ENCODE measurements around the gene MSI2. TPM values are rescaled to one million over a fixed set of nuclear protein-coding genes. Genes with fewer than 3 reads are reported as not detected.

Gene MSI2
- total RNA-seq, 2 experiments from 2014 or later, result 113 to 114 TPM

DNA sequence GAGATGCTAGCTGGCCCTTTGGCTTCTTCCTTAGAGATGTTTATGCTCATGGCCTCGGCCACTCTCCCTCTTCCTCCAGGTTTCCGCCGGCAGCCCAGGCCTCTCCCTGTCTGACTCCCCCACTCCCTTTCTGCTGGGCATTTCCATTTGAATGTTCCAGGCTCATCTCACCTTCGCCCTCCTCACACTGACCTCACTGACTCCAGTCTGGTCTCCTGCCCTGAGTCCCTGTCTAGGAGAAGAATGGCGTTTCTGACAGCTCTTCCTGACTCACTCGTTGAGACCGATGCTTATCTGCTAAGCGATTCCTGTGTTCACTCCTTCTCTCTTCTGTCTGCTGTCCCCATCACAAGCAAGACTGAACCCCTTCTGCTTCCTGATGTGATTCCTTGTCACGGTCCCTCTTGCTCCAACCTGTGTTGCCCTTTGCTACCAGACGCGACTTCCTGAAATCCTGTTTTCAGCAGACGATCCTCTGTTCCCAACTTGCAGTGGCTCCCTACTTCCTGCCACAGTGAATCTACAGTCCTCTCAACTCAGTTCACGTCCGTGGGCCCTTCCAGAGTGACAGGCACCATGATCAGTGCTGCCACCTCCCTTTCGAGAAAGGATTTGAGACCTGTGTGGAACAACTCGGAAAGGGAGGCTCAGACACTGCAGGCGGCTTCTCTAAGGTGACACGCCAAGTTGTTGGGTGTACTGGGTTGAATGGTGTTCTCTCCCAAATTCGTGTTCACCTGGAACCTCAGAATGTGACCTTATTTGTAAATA lies 176.4 kb downstream of the MSI2 start:
- DNase-seq, result no peak
- peaks cover 15% of the 10 kb centered on the region for H3K36me3 Mint-ChIP-seq
- no peak overlapping the region for H3K27ac Mint-ChIP-seq
- POLR2A ChIA-PET, result no interaction called here
- ATAC-seq (ENCODE audit: low read depth), result no peak
- H3K9me3 Mint-ChIP-seq, result no peaks in the 10 kb centered on the region
- peaks cover 21% of the 10 kb centered on the region for H3K4me1 Mint-ChIP-seq
- no peak overlapping the region for H3K4me3 Mint-ChIP-seq
- H3K27me3 Mint-ChIP-seq, result no peaks in the 10 kb centered on the region

DNA sequence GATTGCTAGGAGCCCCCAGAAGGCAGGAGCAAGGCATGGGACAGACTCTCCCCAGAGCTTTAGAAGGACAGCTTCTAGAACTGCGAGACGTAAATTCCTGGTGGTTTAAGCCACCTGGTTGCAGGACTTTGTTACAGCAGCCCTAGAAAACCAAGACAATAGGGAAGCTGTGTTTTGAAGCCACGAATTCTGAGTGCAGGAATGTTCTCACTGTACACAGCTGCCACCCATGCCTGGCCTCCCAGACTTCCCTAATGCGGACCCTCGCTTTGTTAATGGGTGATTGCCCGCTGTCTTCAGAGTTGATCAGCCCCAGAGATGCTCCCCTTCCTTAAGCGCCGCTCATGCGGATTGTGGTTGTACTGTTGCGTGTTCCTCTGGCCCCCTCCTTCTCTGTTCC lies 177.1 kb downstream of the MSI2 start:
- no peak for DNase-seq
- peaks cover 14% of the 10 kb centered on the region for H3K36me3 Mint-ChIP-seq
- no peak overlapping the region for H3K4me3 Mint-ChIP-seq
- peaks cover 21% of the 10 kb centered on the region for H3K4me1 Mint-ChIP-seq
- ATAC-seq (ENCODE audit: low read depth), result no peak
- H3K27ac Mint-ChIP-seq, result no peak overlapping the region
- no peaks in the 10 kb centered on the region for H3K27me3 Mint-ChIP-seq
- no peaks in the 10 kb centered on the region for H3K9me3 Mint-ChIP-seq
- POLR2A ChIA-PET, result no interaction called here

DNA sequence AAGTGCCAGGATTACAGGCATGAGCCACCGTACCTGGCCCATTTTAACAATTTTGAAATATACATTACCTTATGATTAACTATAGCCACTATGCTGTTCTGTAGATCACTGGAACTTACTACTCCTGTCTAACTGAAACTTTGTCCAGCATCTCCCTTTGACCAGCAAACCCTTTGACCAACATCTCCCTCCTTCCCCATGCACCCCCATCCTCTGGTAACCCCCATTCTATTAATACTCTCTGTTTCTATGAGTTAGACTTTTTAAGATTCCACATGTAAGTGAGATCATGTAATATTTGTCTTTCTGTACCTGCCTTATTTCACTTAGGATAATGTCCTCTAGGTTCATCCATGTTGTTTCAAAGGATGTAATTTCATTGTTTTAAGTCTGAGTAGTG lies 178.0 kb downstream of the MSI2 start:
- DNase-seq, result no peak
- no peak for ATAC-seq (ENCODE audit: low read depth)
- Mint-ChIP-seq H3K9me3 (no peaks in the 10 kb centered on the region), H3K4me1 (peaks cover 26% of the 10 kb centered on the region), H3K36me3 (peaks cover 14% of the 10 kb centered on the region), H3K27ac (no peak overlapping the region), H3K4me3 (peak overlapping the region; percentile 2), H3K27me3 (no peaks in the 10 kb centered on the region)
- POLR2A ChIA-PET, result no interaction called here

DNA sequence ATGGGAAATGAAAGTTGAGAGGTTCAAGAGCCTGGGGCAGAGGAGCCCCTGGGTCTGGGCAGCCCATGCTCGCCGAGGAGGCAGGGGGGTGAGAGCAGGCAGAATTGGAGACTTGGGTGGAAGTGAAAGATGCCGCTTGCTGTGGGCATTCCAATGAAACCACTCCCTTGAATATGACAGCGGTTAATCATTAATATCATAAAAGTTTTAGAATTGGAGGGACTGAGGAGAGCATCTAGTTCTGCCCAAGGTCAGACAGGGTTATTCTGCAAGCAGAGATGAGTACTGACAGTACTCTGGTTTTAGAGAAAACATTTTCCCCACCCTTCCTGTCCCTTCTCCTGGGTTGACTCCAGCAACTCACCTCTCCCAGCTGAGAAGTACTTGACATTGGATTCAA lies 180.2 kb downstream of the MSI2 start:
- H3K4me1 Mint-ChIP-seq, result peaks cover 35% of the 10 kb centered on the region
- H3K9me3 Mint-ChIP-seq, result no peaks in the 10 kb centered on the region
- POLR2A ChIA-PET, result no interaction called here
- DNase-seq (no peak), ATAC-seq (ENCODE audit: low read depth) (no peak)
- no peak overlapping the region for H3K27ac Mint-ChIP-seq
- H3K27me3 Mint-ChIP-seq, result no peaks in the 10 kb centered on the region
- H3K4me3 Mint-ChIP-seq, result no peak overlapping the region
- peaks cover 14% of the 10 kb centered on the region for H3K36me3 Mint-ChIP-seq

DNA sequence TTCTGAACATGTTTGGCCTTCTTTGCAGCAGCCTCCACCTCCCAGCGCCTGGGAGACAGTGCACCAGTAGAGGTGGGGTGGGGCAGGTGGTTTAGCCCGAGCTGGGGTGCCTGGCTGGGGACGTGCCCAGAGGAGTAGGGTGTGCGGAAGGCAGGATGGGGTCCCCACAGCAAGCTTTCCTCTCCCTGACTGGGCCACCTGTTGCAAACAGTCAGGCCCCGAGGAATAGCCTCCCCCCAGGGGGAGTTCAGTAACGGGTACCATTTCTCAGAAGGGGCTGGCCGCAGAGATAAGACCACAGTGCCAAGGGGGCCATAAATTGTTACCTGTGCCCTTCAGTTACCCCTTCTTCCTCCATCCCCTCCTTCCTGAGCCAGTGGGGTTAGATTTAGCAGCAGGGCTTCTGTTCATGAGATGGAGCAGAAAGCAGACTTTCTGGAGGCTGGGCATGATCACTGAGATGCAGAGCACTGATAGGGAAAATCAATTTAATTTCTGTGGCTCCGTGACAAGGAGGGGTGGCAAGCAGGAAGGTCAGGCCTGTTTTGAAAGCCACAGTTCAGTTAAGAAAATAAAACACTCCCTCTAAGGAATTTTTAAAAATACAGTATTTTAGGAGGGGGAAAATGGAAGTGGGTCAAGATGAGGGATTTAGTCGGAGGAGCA lies 181.9 kb downstream of the MSI2 start:
- Mint-ChIP-seq H3K27me3 (no peaks in the 10 kb centered on the region), H3K36me3 (peaks cover 14% of the 10 kb centered on the region), H3K27ac (no peak overlapping the region), H3K4me3 (no peak overlapping the region), H3K4me1 (peaks cover 45% of the 10 kb centered on the region), H3K9me3 (no peaks in the 10 kb centered on the region)
- ATAC-seq (ENCODE audit: low read depth) (no peak), DNase-seq (no peak)
- POLR2A ChIA-PET, result no interaction called here

DNA sequence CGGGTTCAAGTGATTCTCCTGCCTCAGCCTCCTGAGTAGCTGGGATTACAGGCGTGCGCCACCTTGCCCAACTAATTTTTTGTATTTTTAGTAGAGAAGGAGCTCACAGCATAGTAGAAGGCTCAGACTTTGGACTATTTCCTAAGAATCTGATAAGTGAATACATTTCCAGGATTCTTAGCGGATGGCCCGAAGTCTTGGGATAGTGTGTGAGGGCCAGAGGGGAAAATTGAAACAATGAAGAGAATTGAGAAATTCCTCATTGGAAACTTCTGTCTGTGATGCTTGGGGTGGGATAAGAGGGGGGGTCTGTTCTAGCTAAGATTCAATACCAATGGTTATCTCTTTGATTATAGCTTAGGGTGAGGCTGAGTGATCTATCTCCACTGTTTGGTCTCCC lies 183.3 kb downstream of the MSI2 start:
- H3K9me3 Mint-ChIP-seq, result no peaks in the 10 kb centered on the region
- peaks cover 13% of the 10 kb centered on the region for H3K36me3 Mint-ChIP-seq

DNA sequence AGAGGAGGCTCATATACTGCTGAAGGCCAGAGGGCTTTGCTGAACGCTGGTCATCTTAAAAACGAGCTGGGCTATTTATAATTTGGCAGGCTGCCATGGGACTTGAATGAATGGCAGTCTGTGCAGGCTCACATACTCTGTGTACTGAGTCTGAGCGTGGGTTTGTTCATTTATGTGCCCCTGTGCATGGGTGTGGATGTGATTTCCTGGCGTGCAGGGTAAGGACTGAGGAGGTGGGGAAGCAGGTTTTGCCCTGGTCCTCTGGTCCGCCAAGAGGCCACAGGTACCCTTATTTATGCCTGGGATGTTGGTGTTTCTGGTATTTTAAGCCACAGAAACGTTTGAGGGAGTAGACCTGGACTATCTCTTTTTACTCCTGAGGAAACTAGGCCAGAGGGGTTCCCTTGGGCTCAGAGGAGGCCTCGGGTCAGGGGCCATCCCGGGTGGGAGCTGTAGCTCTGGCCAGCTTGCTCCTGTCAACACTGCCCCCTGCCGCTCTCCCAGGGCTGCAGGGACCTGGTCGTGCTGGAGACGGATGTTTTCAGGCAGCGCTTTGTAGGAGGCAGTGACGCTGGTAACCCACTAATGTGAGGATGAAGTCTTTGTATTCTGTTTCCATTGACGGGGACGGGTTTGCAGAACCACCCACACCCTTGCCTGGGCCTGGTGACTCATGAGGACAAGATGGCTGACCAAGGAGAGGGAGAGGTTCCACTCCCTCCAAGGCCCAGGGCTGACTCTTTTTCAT lies 184.4 kb downstream of the MSI2 start:
- H3K4me1 Mint-ChIP-seq, result peaks cover 52% of the 10 kb centered on the region
- peak; percentile 82 for ATAC-seq (ENCODE audit: low read depth)
- POLR2A ChIA-PET, result interaction anchor here (0.6 to 4.7 kb wide), 6 partner anchors 14 to 208 kb away, joined by 3 to 36 read pairs (median 5); partner anchors contain the start of gene MSI2
- no peaks in the 10 kb centered on the region for H3K9me3 Mint-ChIP-seq
- peak; percentile 69 for DNase-seq
- peak overlapping the region; percentile 96 for H3K27ac Mint-ChIP-seq
- peaks cover 13% of the 10 kb centered on the region for H3K36me3 Mint-ChIP-seq
- H3K27me3 Mint-ChIP-seq, result no peaks in the 10 kb centered on the region
- H3K4me3 Mint-ChIP-seq, result peak overlapping the region; percentile 68

More for the DNA sequence above, 183.3 kb downstream of the MSI2 start:
- POLR2A ChIA-PET, result interaction anchor here (1.1 to 4.7 kb wide), 6 partner anchors 15 to 196 kb away, joined by 3 to 36 read pairs (median 5); partner anchors contain the start of gene MSI2
- H3K4me1 Mint-ChIP-seq, result peaks cover 49% of the 10 kb centered on the region
- H3K27me3 Mint-ChIP-seq, result no peaks in the 10 kb centered on the region
- DNase-seq (no peak), ATAC-seq (ENCODE audit: low read depth) (no peak)
- peak overlapping the region; percentile 96 for H3K27ac Mint-ChIP-seq
- peak overlapping the region; percentile 68 for H3K4me3 Mint-ChIP-seq

DNA sequence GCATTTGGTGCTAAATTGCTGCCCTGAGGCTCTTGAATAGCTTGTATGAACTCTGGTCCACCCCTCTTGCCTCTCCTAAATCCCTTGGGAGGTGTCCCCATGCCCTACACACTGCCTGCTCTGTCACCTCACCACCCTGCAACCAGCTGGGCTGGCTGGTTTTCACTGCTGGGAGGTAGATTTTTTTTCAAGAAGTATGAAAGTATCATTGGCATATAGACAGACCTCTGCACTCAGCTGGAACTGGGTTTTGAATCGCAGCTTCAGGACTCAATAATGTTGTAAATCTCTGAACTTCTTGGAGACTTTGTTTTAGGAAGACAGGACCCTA lies 184.9 kb downstream of the MSI2 start:
- POLR2A ChIA-PET, result interaction anchor here (2.8 to 4.7 kb wide), 2 partner anchors 14 to 184 kb away, joined by 20 to 36 read pairs; partner anchors contain the start of gene MSI2
- ATAC-seq (ENCODE audit: low read depth), result peak; percentile 14

DNA sequence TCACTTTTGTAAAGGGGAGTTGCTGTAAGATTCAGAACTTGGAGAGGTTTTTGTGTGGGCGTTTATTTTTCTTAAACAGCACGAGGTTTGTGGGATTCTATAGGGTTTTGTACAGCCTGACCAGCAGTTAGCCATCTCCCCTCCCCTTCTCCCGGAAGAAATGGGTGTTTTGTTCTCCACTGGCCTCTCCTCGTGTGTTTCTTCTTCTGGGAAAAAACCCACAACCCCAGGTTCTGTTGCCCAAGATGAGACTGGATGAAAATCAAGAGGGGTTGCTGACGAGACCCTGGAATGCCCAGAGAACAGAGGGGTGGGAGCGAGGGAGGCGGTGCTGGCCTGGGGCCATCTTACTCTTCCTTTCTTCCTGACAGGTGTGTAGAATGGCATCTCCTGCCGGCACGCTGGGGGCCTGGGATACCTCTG lies 186.1 kb downstream of the MSI2 start:
- Mint-ChIP-seq H3K27me3 (no peaks in the 10 kb centered on the region), H3K9me3 (no peaks in the 10 kb centered on the region), H3K4me3 (no peak overlapping the region), H3K4me1 (peaks cover 53% of the 10 kb centered on the region), H3K36me3 (peaks cover 9% of the 10 kb centered on the region), H3K27ac (peak overlapping the region; percentile 72)
- DNase-seq (no peak), ATAC-seq (ENCODE audit: low read depth) (no peak)
- POLR2A ChIA-PET, result interaction anchor here (4.7 kb wide), 1 partner anchor 12 kb away, joined by 36 read pairs; no protein-coding TSS in a partner anchor

More for the DNA sequence above, 184.9 kb downstream of the MSI2 start:
- Mint-ChIP-seq H3K4me1 (peaks cover 56% of the 10 kb centered on the region), H3K27ac (peak overlapping the region; percentile 96), H3K36me3 (peaks cover 18% of the 10 kb centered on the region), H3K27me3 (no peaks in the 10 kb centered on the region), H3K4me3 (peak overlapping the region; percentile 9), H3K9me3 (no peaks in the 10 kb centered on the region)
- DNase-seq, result no peak

DNA sequence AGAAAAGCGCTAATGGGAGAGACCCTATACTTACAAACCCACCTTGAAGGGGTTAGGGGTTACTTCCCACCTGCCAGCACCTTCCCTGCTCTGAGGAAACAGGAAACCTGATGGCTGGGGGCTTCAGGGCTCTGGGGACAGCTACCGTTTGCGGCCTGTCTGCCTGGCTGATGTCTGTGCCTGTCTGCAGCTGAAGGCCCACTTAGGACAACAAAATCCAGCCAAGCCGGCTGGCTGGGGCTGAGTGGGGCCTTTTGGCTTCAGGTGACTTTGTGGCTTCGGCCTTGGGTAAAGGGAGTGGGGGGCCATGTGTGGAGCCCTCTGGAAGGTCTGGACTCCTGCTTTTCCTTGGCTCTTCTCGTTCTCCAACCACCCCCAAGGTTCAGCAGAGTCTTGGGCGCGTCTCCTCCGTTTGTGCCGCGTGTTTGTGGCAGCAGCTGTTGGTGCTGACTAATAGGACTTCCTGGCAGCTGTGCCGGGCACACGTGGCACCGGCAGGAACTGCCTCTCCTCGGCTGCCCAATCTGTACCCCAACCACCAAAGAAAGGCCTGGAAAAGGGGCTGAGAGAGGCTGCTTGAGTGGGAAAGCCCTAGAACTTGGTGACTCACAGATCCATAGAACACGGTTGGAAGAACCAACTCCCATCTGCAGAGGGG lies 186.7 kb downstream of the MSI2 start:
- no peaks in the 10 kb centered on the region for H3K9me3 Mint-ChIP-seq
- ATAC-seq (ENCODE audit: low read depth), result peak; percentile 40
- peaks cover 51% of the 10 kb centered on the region for H3K4me1 Mint-ChIP-seq
- peak overlapping the region; percentile 49 for H3K4me3 Mint-ChIP-seq
- POLR2A ChIA-PET, result interaction anchor here (4.7 kb wide), 1 partner anchor 12 kb away, joined by 36 read pairs; no protein-coding TSS in a partner anchor
- H3K27ac Mint-ChIP-seq, result peak overlapping the region; percentile 72
- no peaks in the 10 kb centered on the region for H3K27me3 Mint-ChIP-seq
- H3K36me3 Mint-ChIP-seq, result peaks cover 9% of the 10 kb centered on the region
- DNase-seq, result peak; percentile 51

DNA sequence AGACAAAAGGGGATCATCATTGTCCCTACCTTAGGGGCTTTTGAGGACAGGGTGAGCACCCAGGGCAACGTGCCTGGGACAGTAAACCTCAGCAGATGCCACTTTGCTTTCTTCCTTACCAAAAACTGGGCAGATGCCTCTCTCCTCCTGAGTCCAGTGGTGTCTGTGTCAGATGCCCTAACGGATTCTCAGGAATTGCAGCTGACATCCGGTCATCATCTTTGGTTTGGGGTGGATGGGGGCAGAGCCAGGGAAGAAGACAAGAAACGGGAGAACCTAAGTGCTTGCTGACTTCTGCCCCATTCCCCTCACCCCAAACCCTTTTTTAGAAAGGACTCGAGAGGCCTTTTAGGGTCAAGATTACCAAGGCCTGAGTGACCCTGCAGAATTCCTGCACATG lies 187.5 kb downstream of the MSI2 start:
- DNase-seq, result no peak
- peaks cover 51% of the 10 kb centered on the region for H3K4me1 Mint-ChIP-seq
- H3K9me3 Mint-ChIP-seq, result no peaks in the 10 kb centered on the region
- ATAC-seq (ENCODE audit: low read depth), result no peak
- H3K27ac Mint-ChIP-seq, result no peak overlapping the region
- no peak overlapping the region for H3K4me3 Mint-ChIP-seq
- POLR2A ChIA-PET, result interaction anchor here (4.7 kb wide), 1 partner anchor 11 kb away, joined by 36 read pairs; no protein-coding TSS in a partner anchor
- peaks cover 11% of the 10 kb centered on the region for H3K36me3 Mint-ChIP-seq
- no peaks in the 10 kb centered on the region for H3K27me3 Mint-ChIP-seq

DNA sequence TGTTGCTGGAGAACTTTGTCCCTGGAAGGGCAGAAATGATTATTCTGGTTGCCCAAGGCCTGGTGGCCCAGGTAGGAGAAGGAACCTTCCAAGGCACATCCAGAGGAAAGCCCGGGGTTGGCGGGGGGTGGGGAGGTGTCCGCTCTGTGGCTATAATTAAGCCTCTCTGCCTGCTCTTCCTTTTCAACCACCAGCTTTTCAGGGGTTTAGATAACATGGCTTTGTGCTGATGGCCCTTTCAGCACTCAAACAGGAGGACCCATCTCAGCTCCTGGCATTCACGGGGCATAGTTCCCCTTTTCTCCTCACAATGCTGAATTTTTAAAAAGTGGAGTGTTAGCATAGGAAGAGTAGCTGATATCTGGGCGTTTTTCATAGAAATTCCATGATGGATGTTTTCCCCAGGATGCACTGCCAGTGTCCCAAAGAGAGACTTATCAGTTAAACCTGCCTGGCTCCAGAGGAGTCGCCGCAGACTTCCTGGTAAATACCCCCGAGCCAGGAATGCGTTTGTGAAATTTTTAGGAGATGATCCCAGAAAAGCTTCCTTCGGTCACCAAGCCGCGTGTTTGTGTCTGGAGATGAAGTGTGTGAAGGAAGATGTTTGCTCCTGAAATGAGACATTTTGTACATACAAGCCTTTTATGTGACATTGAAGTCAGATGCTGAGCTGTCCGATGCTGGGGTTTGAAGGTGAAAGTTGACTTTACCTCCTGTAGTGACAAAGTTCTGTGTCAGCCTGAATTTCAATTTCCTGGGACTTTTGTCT lies 188.5 kb downstream of the MSI2 start:
- Mint-ChIP-seq H3K4me3 (no peak overlapping the region), H3K27me3 (no peaks in the 10 kb centered on the region), H3K27ac (no peak overlapping the region), H3K36me3 (peaks cover 11% of the 10 kb centered on the region), H3K4me1 (peaks cover 44% of the 10 kb centered on the region), H3K9me3 (no peaks in the 10 kb centered on the region)
- ATAC-seq (ENCODE audit: low read depth) (no peak), DNase-seq (no peak)
- POLR2A ChIA-PET, result interaction anchor here (1.5 kb wide), 1 partner anchor 10 kb away, joined by 7 read pairs; no protein-coding TSS in a partner anchor
